NCI-H146 (cell line): ENCODE data around the gene TMEM60.
"Not testable (repeated sequence)": the region's sequence is repeated elsewhere in the genome, so short reads cannot be mapped to it uniquely, and the experiment has no call there.

Experiments
- DNase-seq: peaks from one replicate; lab custom pipeline; 2025; lab: John Stamatoyannopoulos, UW

Gene TMEM60

DNA sequence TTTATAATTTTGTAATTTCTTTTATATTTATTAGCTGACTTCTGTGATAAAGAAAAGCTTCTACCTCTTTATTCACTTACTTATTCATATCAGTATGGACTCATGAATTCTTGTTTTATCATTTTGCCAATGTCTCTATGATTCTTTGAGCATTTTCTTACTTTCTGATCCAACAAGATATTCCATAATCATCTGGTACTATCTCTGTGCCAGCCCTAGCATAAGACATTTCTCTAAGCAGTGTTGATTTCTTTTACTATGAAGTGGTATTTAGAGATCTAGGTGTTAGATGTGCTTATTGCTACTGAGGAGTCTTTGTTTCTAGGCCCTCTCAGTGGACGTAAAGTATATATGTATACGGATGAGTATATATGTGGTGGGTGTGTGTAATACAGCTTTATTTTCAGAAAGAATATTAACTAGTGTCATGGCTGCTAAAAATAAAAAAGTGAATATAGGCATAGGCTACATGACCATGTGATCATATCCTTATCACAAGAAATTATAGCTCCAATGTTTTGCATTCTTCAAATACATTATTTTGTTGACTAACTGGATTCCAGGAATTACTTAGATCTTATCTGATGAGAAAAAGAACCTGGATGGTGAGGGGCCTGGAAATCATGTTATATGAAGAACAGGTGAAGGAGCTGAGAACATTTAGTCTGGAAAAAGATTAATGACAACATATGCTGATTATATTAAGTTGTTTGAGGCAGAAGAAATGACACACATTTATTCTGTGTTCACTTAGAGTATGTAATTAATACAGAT is 13.5 kb upstream of the TMEM60 start:
- no peak for DNase-seq

DNA sequence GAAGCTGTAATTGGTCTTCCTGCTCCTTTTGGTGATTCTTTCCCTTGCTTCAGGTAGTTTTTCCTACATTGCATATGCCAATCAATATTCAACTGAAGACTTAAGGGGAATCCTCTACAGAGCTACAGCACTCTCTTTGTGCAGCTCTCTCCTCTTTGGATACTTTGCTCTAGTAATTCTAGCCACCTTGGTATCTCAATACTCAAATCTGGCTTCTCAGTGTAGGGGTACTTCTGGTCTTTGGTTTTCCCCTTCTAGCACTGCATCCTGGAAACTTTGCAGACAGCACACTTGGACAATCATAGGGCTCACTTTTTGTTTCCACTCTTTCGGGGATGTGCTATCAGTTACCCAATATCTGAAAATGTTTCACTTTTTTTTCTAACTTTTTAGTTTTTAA is 10.3 kb upstream of the TMEM60 start:
- no peak for DNase-seq

DNA sequence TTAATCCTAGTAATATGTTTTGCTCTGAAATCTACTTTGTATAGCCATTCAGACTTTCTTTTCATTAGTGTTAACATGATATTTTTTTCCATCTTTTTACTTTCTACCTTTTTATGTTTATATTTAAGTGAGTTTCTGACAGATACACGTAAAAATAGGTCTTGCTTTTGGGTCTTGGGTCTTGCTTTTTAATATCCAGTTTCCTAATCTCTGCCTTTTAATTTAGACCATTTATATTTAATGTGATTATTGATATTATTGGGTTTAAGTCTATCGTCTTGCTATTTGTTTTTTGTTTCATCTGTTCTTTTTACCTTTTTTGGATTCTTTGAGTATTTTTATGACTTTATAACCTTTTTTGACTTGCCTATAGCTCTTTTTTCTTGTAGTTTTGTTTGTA is 8.2 kb upstream of the TMEM60 start:
- DNase-seq = no peak

DNA sequence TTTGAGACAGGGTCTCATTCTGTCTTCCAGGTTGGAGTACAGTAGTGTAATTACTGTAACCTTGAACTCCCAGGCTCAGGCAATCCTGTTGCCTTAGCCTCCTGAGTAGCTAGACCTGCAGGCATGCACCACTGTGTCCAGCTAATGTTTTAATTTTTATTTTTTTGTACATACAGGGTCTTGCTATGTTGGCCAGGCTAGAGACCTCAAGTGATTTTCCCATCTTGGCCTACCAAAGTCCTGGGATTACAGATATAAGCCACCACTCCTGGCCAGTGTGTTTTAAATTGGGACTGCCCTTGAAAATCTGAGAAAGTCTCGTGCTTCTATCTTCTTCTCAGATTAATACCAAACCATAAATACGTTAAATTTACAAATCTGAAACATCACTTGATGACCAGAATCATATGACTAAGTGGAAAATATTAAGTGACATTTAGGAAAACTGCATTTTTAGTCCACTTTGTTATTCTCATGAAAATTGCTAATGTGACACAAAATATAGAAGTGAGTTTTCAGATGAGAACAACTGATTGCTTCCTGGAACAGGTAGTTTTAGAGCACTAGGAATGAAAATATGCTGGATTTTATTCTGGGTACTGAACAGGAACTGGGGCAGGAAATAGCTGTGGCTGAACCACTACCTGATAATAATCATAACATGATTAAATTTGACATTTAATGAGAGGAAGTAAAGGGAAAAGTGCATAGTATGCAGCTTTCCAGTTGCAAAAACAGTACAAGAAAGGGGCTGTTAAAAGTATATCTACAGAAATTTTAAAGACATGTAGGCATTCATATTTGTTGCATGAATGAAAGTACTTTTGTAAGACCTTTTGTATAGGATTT is 4.5 kb upstream of the TMEM60 start:
- DNase-seq = no peak

DNA sequence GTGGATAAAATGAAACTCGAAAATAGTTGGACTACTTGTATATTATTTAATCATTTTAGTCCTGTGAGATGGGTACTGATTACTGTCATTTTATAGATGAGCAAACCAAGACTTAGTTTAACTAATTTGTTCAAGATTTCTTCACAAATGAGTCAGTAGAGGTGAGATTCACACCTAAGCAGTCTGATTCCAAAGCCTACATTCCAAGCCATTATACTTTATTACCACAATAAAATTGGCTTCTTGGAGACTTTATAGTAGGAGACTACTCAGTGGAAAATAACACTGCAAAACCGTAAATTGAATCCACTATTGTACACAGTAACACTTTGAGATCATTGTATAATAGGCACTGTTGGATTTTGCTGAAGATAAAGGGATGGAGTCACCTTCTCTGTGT is 2.5 kb upstream of the TMEM60 start:
- DNase-seq = no peak

DNA sequence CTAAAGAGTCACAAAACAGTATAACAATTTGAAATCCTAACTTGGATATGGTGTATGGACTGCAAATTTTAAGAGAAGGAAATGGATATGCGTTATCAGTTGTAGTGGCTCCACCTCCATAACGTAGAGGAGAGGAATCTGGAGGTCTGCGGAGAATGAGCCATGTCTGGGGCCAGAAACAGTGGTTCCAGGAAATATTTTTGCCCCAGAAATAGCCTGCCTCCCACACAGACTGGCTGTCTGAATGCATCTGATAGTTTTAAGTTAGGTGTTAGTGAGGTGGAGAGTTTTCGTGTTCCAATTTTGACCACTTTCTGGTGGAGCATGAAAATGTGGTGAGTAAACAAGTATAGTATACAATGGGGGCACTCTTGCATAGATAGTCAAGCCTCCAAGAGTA is 1.9 kb upstream of the TMEM60 start:
- no peak for DNase-seq

DNA sequence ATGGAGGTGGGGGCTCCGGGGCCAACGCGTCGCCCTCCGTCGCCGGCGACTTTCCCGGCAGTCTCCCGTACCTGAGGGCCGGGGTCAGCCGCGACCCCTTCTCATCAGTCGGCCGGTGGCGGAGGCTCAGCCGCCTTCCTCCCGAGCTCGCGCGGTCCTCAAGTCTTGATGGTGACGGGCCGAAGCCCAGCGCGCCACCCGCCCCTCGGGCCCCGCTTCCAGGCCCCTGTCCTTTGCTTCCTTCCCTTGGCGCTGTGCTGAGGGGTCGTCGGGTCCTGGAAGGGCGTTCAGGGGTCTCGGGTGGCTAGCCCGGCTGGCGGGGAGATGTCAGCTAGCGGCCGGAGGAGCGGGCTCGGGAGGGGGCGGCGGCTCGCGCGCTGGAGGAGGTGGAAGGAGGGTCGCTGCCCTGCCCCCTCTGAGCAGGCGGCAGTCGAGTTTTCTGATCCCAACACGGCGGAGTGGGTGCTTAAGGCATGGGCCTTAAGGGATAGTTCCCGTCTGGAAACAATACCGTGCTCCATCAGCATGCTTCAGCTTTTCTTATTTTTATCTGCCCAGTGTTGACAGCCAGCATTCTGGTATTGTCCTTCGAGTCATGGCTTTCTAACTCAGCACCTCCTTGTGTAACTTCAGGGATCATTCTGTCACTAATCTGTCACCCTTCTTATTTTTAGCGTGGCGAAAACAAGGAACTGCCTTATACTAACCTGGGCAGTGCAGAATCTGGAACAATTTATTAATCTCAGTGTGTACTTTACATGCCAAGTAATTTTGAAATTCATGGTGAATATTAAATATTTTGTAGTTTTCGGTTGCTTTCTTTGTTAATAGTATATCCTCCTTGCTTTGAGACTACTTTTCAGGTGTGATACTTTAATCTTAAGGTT is 1.1 kb upstream of the TMEM60 start:
- peak; percentile 48 for DNase-seq

DNA sequence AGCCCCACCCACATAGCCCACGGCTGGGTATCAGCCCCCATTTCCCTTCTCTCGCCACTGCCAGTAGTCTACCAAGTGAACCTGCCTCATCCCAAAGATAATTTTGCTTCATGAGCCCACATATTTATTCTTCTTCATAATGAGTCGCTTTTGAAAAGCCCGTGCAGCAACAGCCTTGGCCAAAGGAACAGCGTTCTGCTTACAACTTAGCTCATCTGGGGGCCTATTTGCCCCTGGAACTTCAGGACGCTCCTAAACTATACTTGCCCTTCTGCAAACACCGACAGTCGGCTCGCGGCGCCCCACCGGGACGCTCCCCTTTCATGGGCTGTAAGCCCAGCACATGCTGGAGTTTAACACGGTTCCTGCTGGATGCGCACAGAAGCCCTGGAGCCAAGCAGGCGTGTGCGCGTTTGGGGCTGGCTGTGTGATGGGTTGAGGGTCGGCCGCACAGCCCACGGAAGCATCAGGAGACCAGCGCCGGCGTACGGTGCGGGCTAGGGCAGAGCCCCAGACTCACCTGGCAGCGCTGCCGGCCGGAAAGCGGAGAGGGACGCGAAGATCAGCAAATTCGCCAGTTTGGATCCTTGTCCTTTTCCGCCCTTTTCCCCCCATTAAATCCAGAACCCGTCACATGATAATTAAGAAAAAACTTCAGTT is 370 bp downstream of the TMEM60 start:
- no peak for DNase-seq

DNA sequence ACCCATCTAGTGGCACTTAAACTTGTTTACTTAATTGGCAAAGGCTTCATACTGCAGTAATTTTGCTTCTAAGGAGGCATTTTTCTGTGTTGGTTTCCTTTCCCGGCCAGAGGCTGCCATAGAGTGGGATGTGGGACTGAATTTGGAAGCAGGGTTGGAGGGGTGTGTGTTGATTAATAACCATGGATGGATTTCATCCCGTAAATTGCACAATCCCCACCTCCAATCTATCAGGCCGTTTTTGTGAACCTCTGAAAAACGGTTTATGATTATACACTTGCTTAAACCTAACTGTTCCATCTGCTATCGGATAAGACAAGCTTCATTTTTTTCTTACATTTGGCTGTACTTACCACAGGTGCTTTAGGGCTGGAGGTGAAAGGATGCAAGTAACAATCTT is 1.3 kb downstream of the TMEM60 start:
- DNase-seq = no peak

DNA sequence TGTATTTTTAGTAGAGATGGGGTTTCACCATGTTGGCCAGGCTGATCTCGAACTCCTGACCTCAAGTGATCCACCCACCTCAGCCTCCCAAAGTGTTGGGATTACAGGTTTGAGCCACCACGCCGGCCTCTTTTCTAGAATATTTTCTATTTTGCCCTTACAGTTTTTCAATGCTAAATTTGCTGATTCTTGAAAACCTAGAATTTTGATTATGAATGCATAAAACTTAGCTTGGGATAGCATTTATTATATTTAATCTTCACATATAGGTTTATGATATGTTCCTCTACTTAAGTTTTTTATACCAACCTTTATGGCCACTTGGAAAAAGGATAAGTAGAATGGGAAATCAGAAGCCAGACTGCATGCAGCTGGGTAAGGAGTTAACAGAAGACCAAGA is 2.1 kb downstream of the TMEM60 start:
- no peak for DNase-seq

DNA sequence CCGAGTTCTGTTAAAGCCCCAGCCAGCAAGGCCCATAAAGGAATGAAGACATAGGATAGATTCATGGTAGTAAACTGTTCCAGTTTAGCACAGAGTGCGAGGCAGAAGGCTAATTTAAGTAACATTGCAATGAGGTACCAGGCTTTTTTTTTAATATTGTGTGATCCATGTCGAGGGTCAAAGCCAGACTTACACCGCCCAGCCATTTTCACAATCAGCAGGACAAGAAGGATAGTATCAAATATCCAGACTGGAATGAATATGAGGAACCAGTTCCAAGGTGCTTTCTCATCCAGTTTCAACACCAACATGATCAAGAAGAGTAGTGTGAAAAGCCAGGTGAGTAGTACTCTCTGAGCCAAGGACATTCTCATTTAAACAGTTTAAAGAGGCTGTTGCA is 4.2 kb downstream of the TMEM60 start:
- DNase-seq = no peak

DNA sequence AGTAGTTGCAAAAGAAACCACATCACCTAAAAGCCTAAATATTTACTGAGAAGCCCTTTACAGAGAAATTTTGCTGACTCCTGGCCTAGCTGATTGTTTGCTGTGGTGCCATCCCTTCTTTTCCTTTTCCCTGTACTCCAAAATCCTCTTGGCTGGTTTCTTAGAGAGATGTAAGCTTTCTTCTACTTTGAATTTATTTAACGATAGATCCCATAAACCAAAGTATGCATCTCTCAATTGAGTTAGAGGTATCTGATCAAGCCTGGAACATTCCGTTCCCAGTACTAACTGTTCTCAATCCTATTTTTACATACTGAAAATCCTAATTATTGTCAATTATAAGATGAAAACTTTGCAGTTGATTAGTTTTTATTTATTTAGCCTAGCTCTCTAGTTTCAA is 6.3 kb downstream of the TMEM60 start:
- no peak for DNase-seq

DNA sequence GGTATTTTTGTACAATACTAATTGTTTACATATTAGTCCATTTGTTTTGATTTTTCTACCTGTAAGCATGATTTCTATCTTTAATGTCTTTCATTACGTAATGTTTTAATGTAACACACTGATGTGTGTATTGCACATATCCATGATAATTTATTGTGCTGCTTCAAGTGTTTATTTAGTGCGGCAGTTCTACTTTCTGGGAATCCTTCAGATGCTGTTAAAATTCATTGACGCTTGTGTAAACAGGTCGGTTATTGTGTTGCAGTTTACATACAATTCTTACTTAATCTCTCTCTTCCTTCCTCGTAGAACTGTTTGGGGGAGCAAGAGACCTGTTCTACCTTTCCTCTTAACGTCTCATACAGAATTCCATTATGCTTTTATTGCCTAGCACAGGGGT is 6.9 kb downstream of the TMEM60 start:
- peak; percentile 25 for DNase-seq

DNA sequence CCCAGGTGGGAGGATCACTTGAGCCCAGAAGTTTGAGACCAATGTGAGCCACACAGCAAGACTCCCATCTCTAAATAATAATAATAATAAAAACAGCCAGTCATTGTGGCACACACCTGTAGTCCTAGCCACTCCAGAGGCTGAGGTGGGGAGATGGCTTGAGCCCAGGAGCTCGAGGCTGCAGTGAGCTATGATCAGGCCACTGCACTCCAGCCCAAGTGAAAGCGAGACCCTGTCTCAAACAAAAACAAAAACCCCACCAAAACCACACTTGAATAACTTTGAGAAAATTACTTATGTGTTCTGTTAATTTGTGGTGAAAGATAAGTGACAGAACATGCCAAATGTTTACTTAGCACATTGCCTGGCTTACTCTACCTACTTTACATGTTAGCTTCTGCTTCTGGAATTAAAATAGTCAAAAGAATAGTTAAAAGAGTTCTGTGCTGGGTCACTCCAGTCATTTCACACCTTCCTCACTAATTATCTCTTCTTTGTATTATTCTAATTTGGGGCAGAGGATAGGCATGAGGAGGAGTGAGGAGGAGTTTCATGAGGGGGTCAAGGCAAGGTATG is 9.8 kb downstream of the TMEM60 start:
- DNase-seq = no peak

DNA sequence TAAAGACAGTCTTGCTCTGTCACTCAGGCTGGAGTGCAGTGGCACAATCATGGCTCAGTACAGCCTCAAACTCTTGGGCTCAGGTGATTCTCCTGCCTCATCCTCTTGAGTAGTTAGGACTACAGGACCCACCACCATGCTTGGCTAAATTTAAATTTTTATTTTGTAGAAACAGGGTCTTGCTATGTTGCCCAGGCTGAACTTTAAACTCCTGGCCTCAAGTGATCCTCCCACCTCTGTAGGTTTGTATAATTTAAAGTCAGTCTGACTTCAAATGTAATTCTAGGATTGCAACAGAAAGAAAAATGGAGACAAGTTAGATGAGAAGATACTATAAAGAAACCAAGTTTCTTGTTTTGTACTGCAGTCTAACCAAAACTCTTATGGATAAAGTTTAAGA is 11.5 kb downstream of the TMEM60 start:
- no peak for DNase-seq

DNA sequence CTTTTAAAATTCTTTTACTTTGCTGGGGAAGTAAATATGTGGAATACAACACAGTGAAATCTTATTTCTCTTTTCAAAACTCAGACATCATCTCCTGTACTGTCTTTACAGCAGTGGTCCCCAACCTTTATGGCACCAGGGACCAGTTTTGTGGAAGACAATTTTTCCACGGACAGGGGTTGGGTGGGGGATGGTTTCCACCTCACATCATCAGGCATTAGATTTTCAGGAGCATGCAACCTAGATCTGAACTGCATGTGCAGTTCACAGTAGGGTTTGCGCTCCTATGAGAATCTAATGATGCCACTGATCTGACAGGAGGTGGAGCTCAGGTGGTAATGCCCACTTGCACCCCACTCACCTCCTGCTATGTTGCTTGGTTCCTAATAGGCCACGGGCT is 12.2 kb downstream of the TMEM60 start:
- DNase-seq = no peak

DNA sequence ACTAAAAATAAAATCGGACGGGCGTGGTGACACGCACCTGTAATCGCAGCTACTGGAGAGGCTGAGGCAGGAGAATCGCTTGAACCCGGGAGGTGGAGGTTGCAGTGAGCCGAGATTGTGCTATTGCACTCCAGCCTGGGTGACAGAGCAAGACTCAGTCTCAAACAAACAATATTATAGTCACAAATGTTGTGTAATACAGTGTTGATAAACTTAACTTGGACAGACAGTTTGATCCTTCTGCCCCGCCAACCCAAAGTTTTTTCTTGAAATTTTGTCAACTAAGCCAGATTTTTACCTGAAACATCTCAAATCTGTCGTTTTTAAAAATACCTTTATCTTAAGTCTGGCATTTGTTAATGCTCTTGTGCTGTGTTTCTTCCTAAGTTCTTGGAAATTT is 13.8 kb downstream of the TMEM60 start:
- not testable (repeated sequence) for DNase-seq

DNA sequence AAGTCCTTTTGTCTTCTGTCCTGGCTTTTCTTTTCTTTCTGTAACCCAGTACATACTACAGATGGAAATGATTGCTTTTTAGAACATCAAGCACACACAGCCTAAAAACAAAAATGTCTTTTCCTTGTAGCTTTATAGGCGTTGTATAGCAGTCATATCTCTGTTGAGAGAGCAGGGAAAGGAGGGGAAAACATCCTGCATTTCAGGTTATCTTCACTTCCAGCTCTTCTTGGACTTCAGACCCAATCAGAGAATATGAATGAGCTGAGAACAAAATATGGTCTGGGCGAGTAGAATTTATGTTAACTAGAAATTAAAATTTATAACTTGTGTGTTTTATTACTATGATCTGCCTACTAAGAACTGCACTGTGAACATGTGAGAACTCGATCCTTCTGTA is 14.7 kb downstream of the TMEM60 start:
- DNase-seq = no peak

DNA sequence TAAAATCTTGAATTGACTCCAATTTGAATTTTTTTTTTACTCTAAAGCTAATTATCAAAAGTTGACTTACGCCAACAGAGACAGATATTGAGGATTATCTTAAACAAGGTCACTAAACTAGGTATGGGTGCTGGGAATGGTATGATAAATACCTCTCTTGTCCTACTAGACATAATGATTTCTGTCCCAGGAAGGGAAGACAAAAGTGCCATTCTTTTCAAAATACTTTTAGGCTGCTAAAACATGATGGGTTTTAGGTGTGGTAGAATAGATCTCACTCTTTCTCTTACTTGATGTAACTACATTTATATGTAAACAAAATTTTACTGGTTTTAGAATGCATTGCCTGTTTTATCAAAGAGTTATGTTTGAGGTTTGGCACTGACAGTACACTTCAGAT is 15.1 kb downstream of the TMEM60 start:
- DNase-seq = no peak

DNA sequence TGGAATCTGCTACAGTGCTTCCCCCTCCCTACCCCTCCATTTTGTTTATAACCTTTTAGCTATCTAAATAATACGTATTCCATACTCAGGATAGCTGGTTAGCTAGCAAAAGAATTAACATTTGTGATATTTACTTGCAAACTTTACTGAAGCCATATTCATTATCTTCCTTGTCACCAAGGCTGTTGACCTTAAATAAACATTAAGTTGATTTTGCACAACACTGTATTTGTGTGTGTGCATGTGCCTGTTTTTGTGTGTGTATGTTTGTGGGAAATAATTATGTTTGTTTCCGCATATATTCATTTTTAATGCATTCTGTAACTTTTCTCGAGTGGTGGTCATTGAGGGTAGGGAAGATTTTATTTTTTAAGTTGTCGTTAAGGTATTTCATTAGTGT is 15.9 kb downstream of the TMEM60 start:
- no peak for DNase-seq

DNA sequence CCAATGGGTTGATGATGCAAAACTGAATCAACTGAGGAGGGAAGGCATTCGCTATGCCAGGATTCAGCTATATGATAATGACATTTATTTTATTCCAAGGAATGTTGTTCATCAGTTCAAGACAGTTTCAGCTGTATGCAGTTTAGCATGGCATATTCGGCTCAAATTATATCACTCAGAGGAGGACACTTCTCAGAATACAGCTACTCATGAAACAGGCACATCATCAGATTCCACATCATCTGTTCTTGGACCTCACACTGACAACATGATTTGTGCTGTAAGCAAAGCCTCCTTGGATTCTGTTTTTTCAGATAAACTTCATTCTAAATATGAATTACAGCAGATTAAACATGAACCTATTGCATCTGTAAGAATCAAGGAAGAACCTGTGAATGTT is 19.7 kb downstream of the TMEM60 start:
- DNase-seq = no peak

DNA sequence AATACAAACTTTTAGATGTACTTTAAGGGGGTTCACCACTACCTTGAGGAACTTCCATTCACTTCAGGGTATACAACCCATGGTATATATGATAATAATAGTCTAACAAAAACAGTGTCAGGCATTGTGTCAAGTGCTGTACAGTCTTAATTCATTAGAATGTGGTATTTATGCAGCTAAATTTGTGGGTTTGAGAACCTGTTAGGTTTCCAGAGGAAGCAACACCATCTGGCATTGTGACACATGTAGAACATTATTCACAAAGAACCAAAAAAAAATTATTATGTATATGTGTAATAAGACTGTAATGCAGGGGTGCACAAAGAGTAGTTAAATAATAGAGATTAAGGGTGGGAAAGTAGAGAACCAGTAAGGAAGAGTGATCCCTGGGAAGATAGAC is 26.3 kb downstream of the TMEM60 start:
- DNase-seq = no peak
